IMR-90 (cell line): ENCODE data around the gene FAHD1.

Experiments
- BHLHE40 ChIP-seq: fragments of 150-350 bp; IDR thresholded peaks from 2 replicates; pipeline ENCODE4 v1.6.1; 2016; ENCODE audit warnings: mild to moderate bottlenecking, low read depth, low read length
- CEBPB ChIP-seq: IDR thresholded peaks from 2 replicates; pipeline ENCODE4 v1.6.1; 2012; ENCODE audit warnings: low read depth, low read length, improper control_type of control experiment
- CHD1 ChIP-seq: IDR thresholded peaks from 2 replicates; pipeline ENCODE4 v1.6.1; 2012; ENCODE audit warnings: low read depth, low read length, improper control_type of control experiment
- CTCF ChIP-seq: conservative IDR thresholded peaks from 2 replicates; pipeline ENCODE4 v1.5.1; 2012; ENCODE audit warnings: mild to moderate bottlenecking, low read depth, low read length, improper control_type of control experiment
- MAZ ChIP-seq: IDR thresholded peaks from 2 replicates; pipeline ENCODE4 v1.6.1; 2012; ENCODE audit warnings: low read depth, mild to moderate bottlenecking, low read length, improper control_type of control experiment, moderate library complexity, borderline replicate concordance
- NFE2L2 ChIP-seq: fragments of 150-350 bp; IDR thresholded peaks from 2 replicates; pipeline ENCODE4 v1.6.1; 2016; ENCODE audit warnings: low read depth, mild to moderate bottlenecking, low read length
- POLR2A ChIP-seq: IDR thresholded peaks from 2 replicates; pipeline ENCODE4 v1.6.1; 2012; ENCODE audit warnings: mild to moderate bottlenecking, low read depth, low read length
- RAD21 ChIP-seq: IDR thresholded peaks from 2 replicates; pipeline ENCODE4 v1.6.1; 2012; ENCODE audit warnings: low read length, improper control_type of control experiment
- USF2 ChIP-seq: fragments of 150-350 bp; IDR thresholded peaks from 2 replicates; pipeline ENCODE4 v1.6.1; 2017; ENCODE audit warnings: mild to moderate bottlenecking, antibody characterized with exemption, low read length, low read depth

- TF ChIP-seq BHLHE40 (no peak), CTCF (no peak), POLR2A (no peak), CEBPB (no peak), USF2 (no peak), MAZ (no peak), RAD21 (no peak), CHD1 (no peak), NFE2L2 (no peak)
Measured at GRCh38 chr16:1791943-1792812, 34.8 kb upstream of the FAHD1 start.
